Right cardiac atrium (tissue), 5 donors: Measurements from ENCODE around the gene MAML3. TPM values are rescaled to one million over a fixed set of nuclear protein-coding genes. Genes with fewer than 3 reads are reported as not detected.

Source experiments
- ATAC-seq, 2 donors: fragments of 200-7000 bp; cut with Tn5 transposase; one replicate each; pipeline versions ENCODE4 v1.8.0 to v1.9.1; 2020; ENCODE audit warnings: moderate library complexity in 2 of 2, mild to moderate bottlenecking in 1 of 2
- DNase-seq, 3 donors: peaks; one replicate each; pipeline ENCODE4 v3.0.0-alpha.2; 2020
- H3K27ac ChIP-seq: one replicate; pipeline ENCODE4 v1.5.1; 2013; ENCODE audit warnings: mild to moderate bottlenecking, low read length, control low read depth, moderate library complexity
- H3K27me3 ChIP-seq: one replicate; pipeline ENCODE4 v1.6.1; 2013; ENCODE audit not compliant: control insufficient read depth, insufficient read depth
- H3K4me1 ChIP-seq: one replicate; pipeline ENCODE4 v1.6.1; 2013; ENCODE audit warnings: low read length; ENCODE audit not compliant: control insufficient read depth, insufficient read depth
- H3K4me3 ChIP-seq: one replicate; pipeline ENCODE4 v1.5.1; 2013; ENCODE audit warnings: low read length, control low read depth
- H3K9me3 ChIP-seq: one replicate; pipeline ENCODE4 v1.6.1; 2013; ENCODE audit warnings: low read length; ENCODE audit not compliant: control insufficient read depth
- WGBS: extraction: QIAGEN DNeasy Blood & Tissue Kit; methylation state at CpG from one replicate; pipeline ENCODE4 v1.1.7; 2013; 5-methylcytosine and 5-hydroxymethylcytosine counted together
- intact Hi-C, 4 donors: fragments of 100-400 bp; cut with DNase I; formaldehyde crosslinking; loops; one replicate each; pipeline versions ENCODE4 v1.11.0 to v1.14.0; 2022 to 2023
- polyA plus RNA-seq: library from polyadenylated mRNA; stranded (reverse); fragments of 200-250 nt; gene quantifications from one replicate; pipeline ENCODE4 v1.2.3, GENCODE V29; 2013
- total RNA-seq, 4 donors: library from RNA; stranded (reverse); fragmentation: NEBNext Ultra II Directional; extraction: Animal tissue kit (Norgen Biotek cat#: 25700); gene quantifications; one replicate each; pipeline ENCODE4 v1.2.1, GENCODE V29; 2021
- donor health status: healthy with polysubstance abuse.
- donor health status: DM: no; HTN: yes; CAD: no.
- donor health status: DM: no; HTN: no; CAD: no.
- donor health status: DM: no; HTN: yes; CAD: no; lungs with severe emphysema.
- donor health status: DM: yes; HTN: yes; CAD: no.

Gene MAML3
- total and polyA plus RNA-seq, 5 donors: 1.6 to 4.2 (median 3.2) TPM

DNA sequence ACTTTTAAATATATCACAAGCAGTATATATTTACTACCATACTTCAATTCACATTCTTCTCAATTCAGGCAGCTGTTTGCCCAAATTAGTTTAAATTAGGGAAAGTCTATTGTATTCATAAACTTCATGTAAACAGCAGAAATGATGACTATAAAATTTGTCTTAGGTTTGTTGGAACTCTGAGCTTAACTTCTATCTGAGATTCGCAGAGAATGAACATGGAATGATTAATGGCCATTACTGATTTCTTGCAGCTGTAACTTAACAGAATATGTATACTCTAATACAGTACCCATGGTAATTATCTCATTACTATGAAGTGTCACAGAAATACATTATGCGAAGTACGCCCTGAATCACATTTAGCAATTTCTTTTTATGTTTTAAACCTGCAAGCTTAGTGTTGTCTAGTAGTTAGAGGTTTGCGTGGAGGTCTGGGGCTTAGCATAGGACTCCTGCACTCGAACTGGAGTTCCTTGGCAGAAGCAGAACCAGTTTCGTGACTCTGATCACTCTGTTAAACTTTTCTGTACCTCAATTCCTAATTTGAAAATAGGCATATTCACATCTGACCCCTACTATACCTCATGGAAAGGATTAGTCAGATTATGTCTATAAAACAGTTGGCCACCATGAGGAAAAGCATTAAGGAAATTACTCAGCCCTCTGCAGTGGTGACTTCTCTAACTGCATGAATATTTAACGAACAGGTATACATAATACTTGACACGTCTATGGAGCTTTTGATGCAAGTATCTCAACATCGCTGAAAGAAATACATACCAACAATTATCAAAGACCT, 245.1 kb downstream of the MAML3 start:
- Histone ChIP-seq H3K4me1 (peaks cover 5% of the 10 kb centered on the region), H3K4me3 (no peak overlapping the region), H3K27ac (no peak overlapping the region), H3K9me3 (no peaks in the 10 kb centered on the region), H3K27me3 (no peaks in the 10 kb centered on the region)
- no peak for ATAC-seq
- no peak for DNase-seq
- intact Hi-C loops: no loop called here
- 83% methylated on average over 9 of the region's 9 CpGs for WGBS

DNA sequence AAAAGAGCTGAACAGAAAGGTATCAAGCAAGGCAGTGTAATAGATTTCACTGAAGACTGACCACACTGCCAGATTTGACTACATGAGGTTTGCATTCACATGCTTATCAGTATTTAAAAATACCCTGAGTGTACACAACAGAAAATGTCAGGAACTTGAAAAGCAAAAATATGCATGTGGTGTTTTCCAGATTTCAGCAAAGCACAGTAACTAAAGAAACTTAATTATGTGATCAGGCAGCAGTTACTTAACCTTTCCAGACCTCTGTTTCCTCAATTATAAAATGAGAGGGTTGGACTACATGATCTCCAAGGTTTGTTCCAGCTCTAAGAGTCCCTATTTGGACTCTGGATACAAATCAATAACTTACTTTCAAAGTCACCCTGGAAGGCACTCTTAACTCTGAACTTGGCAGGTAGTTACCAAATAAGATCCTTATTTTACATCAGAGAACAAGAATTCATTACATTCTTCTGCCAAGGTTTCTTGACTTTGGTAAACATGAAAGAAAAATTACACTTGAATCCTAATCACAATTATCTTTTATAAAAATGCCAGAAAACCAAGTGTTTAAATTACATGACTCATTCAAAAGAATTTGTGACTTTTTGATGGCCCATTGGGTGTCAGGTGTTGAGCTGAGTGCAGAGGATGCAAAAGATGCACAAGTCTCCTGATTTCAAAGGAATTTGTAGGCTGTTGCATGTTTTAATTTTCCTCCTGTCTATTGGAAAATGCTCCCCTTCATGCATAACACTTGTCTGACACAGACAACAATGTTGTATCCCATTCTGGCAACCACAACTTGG, 246.8 kb downstream of the MAML3 start:
- H3K27ac ChIP-seq: no peak overlapping the region
- no peaks in the 10 kb centered on the region for H3K27me3 ChIP-seq
- no peak overlapping the region for H3K4me3 ChIP-seq
- intact Hi-C loops: no loop called here
- H3K4me1 ChIP-seq: no peaks in the 10 kb centered on the region
- no peak for DNase-seq
- no peaks in the 10 kb centered on the region for H3K9me3 ChIP-seq
- no peak for ATAC-seq

DNA sequence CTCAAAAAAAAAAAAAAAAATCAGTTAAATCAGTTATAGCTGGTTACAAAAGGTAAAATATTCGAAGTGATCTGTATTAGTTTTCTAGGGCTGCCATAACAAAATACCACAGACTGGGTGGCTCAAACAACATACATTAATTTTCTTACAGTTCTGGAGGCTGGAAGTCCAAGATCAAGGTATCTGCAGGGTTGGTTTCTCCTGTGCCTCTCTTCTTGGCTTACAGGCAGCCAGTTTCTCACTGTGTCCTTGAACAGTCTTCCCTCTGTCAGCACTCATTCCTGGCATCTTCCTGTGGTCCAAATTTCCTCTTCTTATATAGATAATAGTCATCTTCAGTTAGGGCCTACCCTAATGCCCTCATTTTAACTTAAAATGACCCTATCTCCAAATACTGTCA, 248.5 kb downstream of the MAML3 start:
- intact Hi-C loops: no loop called here
- H3K4me1 ChIP-seq: no peaks in the 10 kb centered on the region
- no peak for ATAC-seq

DNA sequence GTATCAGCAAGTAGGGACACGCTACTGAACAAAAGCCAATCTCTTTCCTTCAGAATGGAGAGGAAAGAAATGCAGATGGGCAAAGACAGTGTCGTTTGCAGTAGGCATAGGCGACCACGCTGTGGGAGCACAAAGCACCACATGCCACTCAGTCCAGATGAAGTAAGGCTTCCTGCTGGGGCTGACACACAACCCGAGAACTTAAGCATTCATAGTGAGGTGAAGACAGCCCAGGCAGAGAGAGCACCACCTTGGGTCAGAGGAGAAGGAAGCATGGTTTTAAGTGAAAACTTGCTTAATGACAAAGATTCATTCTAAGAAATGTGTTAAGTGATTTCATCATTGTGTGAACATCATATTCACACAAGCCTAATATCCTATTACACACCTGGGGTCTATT, 249.6 kb downstream of the MAML3 start:
- no peaks in the 10 kb centered on the region for H3K9me3 ChIP-seq

More for the DNA sequence above, 248.5 kb downstream of the MAML3 start:
- WGBS: 92% methylated on average over 1 of the region's 1 CpG
- Histone ChIP-seq H3K27me3 (no peaks in the 10 kb centered on the region), H3K9me3 (no peaks in the 10 kb centered on the region), H3K4me3 (no peak overlapping the region), H3K27ac (no peak overlapping the region)
- no peak for DNase-seq

DNA sequence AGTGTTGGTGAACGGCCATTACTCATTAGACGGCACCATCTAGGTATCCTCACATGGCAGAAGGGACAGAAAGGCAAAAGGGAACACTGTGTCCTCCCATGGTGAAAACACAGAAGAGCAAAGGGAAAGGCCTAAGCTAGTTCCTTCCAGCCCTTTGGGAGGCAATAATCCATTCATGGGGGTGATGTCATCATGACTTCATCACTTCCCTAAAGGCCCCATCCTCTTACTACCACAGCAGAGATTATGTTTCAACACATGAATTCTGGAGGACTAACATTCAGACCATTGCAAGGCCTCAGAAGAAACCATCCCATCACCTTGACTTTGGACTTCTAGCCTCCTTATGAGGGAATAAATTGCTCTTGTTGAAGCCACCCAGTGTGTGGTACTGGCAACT, 250.1 kb downstream of the MAML3 start:
- peak in 1 of 2 donors; percentile 25 for ATAC-seq
- intact Hi-C loops: no loop called here
- 97% methylated on average over 2 of the region's 2 CpGs for WGBS
- no peaks in the 10 kb centered on the region for H3K27me3 ChIP-seq
- H3K9me3 ChIP-seq: no peaks in the 10 kb centered on the region
- DNase-seq: no peak
- no peak overlapping the region for H3K4me3 ChIP-seq
- H3K27ac ChIP-seq: no peak overlapping the region
- H3K4me1 ChIP-seq: no peaks in the 10 kb centered on the region

More for the DNA sequence above, 249.6 kb downstream of the MAML3 start:
- no peak for DNase-seq
- no peaks in the 10 kb centered on the region for H3K4me1 ChIP-seq
- H3K27ac ChIP-seq: no peak overlapping the region
- ATAC-seq: no peak
- WGBS: 98% methylated on average over 5 of the region's 5 CpGs
- no peak overlapping the region for H3K4me3 ChIP-seq
- intact Hi-C loops: no loop called here
- H3K27me3 ChIP-seq: no peaks in the 10 kb centered on the region

DNA sequence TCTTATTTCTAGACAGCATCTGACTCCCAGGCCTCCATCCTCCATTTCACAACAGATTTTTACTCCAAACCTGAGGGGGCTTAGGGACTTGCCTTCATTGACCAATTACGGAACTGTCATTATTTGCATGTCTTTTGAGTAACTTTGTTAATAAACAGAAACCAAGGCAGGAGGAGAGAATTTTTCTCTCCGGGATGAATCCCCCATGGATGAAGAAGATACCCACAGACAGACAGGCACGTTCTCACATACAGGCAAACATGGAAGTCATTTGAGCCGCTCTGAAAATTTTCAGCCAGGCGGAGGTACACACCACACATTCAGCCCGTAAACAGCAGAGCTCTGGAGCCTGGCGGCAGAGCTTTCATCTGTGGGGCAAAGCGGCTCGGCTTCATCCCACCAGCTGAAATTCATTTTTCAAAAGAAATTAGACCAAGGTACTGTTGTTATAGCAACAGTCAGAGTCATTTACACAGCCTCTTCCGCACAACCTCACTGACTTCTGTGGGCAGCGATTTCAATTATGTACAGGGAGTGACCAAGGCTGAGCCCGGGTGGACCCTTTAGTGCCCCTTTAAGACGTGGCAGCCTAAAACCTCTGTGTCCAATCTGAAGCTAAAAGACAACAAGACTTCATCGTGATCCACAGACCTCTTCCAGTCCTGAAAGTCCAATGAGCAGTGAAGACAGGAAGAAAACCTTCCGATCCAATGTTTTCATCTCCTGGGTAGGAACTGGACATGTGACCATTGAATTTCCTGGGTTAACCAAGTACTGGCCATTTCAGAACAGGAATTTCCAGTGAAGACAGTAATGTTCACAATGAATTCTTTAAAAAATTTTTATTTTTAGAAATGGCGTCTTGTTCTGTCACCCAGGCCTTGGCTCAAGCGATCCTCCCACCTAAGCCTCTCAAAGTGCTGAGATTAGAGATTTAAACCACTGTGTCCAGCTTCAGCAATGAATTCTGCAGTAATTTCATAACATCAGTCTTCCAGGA, 251.4 kb downstream of the MAML3 start:
- H3K27me3 ChIP-seq: no peaks in the 10 kb centered on the region
- H3K9me3 ChIP-seq: no peaks in the 10 kb centered on the region
- intact Hi-C loops: no loop called here
- H3K4me3 ChIP-seq: peak overlapping the region; percentile 23
- H3K4me1 ChIP-seq: no peaks in the 10 kb centered on the region
- no peak overlapping the region for H3K27ac ChIP-seq
- 78% methylated on average over 17 of the region's 17 CpGs for WGBS
- ATAC-seq (no peak), DNase-seq (no peak)

DNA sequence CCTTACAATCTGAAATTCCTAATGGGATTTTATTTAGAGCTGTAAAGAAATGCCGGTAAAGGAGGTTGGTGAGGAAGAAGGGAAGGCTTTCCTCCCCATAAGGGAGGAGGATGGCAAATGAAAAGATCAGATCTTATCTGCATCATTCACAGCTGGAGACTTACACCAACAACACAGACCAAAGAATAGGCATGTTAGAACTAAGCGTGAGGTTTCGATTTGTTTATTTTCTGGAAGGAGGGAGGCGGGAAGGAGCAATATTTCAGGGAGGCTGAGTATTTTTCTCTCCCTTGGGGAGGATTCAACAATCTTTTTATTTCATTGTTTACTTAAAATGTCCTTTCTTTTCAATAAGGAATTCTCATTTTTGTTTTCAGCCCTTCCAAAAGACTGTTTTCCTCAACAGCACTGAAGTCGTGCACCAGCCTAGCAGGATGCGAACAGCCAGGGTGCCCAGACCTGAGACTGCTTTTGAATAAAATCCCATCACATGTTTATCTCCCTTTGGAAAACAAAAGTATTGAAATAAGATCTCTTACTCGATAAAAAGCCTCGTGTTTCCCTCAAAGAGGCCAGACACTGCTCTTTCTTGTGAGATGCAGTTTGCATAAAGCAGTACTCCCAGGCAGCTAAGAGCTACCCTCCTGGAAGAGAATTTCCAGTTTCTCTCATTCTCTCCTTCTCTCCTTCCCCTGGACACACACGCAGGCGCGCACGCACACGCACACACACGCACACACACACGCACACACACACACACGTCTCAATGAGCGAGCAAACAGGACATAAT, 252.3 kb downstream of the MAML3 start:
- Histone ChIP-seq H3K27ac (no peak overlapping the region), H3K4me1 (no peaks in the 10 kb centered on the region), H3K27me3 (no peaks in the 10 kb centered on the region), H3K4me3 (peak overlapping the region; percentile 23), H3K9me3 (no peaks in the 10 kb centered on the region)
- 45% methylated on average over 17 of the region's 17 CpGs for WGBS
- ATAC-seq: no peak
- DNase-seq: no peak
- intact Hi-C loops: no loop called here

DNA sequence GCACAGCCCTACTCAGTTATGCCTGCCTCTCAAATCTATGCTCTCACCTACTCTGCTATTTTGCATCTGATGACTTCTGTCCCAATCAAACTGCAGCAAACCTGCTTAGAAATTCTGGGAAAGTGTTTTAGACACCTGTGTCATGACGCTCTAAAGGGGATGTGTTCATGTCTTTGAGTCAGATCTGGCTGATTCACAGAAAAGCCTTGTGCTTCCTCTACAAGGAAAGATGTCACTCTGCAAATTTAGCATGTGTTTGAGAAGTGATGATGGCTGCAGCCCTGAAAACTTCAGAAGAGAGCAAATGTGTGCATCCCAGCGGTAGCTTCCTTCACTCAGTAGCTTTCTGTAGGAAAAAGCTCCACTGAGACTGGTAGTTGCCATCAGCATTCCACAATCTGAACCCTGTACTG, 253.0 kb downstream of the MAML3 start:
- no peaks in the 10 kb centered on the region for H3K27me3 ChIP-seq
- no peak overlapping the region for H3K4me3 ChIP-seq
- H3K9me3 ChIP-seq: no peaks in the 10 kb centered on the region
- H3K27ac ChIP-seq: no peak overlapping the region
- DNase-seq (no peak), ATAC-seq (no peak)
- intact Hi-C loops: no loop called here
- 57% methylated on average over 2 of the region's 2 CpGs for WGBS
- H3K4me1 ChIP-seq: no peaks in the 10 kb centered on the region

DNA sequence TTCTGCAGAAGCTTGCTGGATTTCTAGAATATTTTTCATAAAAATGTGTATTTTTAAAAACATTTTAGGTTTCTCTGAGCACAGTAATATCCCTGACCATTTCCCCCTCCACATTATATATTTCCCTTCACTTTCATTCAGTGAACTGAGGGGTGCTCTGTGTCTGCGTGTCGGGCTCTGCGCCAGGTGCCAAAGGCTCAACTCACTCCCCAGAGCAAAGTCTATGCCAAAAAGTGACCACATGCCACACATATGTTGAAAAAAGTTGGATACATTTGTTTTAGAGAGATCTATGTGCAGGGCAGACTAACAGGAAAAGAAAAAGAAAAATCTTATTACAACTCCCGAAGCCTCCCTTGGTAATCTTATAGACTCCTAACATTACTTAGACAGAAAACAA, 254.6 kb downstream of the MAML3 start:
- no peaks in the 10 kb centered on the region for H3K27me3 ChIP-seq
- 94% methylated on average over 4 of the region's 4 CpGs for WGBS
- H3K4me1 ChIP-seq: no peaks in the 10 kb centered on the region
- no peaks in the 10 kb centered on the region for H3K9me3 ChIP-seq
- no peak overlapping the region for H3K4me3 ChIP-seq
- DNase-seq (no peak), ATAC-seq (no peak)
- intact Hi-C loops: no loop called here
- no peak overlapping the region for H3K27ac ChIP-seq

DNA sequence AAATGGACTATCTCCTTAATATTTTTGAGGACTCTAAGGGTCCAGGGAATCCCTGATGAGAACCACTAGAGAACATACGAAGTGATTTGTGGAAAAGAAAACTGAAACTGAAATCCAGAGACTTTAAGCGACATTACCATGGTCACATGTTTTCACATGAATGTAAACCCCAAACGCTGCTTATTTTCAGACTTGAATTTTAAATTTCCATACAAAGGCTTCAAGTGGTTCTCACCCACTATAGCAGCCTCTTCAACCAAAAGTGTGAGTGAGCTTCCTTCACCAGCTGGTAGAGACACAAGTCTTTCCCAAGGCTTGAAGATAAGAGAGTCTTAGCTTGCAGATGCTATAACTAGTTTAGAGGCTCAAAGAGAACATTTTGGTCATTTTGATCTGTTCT, 255.7 kb downstream of the MAML3 start:
- intact Hi-C loops: no loop called here
- Histone ChIP-seq H3K4me3 (no peak overlapping the region), H3K9me3 (no peaks in the 10 kb centered on the region), H3K27me3 (no peaks in the 10 kb centered on the region), H3K4me1 (no peaks in the 10 kb centered on the region), H3K27ac (no peak overlapping the region)
- no peak for DNase-seq
- no peak for ATAC-seq
- 80% methylated on average over 3 of the region's 3 CpGs for WGBS
